Measurements from ENCODE around the gene PADI1.

The PADI1 gene

GRCh38 chr1:17198476-17199258, 6.3 kb upstream of the PADI1 start:
- no peak for DNase-seq (ENCODE audit: low read depth in 2 of 2)

- no peak for DNase-seq (ENCODE audit: low read depth in 2 of 2)
Observed at GRCh38 chr1:17199267-17200044, 5.5 kb upstream of the PADI1 start.

GRCh38 chr1:17200246-17200645, 4.7 kb upstream of the PADI1 start:
- no peak for DNase-seq (ENCODE audit: low read depth in 2 of 2)

DNA sequence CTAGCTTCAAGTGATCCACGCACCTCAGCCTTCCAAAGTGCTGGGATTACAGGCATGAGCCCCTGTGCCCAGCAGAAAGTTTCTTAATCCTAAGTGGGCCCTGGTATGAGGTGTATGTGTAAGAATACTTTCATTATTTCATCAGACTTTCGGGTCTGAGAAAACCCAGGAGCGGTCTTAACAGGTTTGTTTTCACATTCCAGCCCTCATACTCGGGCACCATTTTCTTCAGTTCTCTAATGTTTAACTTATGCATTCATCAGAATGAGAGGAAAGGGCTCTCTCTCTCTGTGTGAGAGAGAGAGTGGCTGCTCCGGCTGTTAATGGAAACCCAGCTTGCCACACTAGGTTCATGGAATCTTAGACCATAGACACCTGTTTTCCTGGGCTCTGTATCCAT, 4.2 kb upstream of the PADI1 start:
- DNase-seq (ENCODE audit: low read depth in 2 of 2) = no peak

DNA sequence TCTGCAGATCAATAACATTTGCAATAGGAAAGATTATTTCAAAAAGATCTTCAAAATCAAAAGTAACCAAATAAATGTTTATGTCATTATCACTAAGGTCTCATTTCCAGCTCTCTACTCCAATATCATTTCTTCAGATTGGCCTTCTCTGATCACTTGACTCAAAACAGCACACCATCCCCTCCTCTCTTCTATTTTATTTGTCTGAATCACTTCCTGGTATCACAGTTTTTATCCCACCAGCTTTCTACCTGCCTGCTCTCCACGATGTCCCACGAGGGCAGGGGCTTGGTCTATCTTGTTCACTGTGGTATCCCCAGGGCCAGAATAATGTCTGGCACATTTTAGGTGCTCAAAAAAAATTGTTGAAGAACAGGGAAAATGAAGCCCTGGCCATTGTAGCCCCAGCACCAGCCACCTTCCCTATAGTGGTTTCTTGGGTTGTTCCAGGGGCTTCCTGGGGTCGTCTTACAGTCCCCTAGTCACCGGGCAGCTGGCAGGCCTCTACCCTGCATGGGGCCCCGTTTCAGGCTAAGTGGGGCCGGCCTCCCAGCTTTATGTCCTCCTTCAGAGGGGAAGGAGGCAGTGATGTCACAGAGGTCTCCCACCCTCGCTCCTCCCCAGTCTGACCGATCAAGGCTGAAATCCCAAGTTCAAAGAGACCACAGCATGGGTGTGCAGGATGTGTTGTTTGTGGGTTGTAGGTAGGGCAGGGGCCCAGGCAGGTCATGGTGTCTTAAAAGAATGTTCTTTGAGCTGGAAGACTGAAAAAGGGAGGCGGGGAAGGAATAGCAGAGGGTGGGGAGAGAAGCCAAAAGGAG, 3.5 kb upstream of the PADI1 start:
- no peak for DNase-seq (ENCODE audit: low read depth in 2 of 2)

DNA sequence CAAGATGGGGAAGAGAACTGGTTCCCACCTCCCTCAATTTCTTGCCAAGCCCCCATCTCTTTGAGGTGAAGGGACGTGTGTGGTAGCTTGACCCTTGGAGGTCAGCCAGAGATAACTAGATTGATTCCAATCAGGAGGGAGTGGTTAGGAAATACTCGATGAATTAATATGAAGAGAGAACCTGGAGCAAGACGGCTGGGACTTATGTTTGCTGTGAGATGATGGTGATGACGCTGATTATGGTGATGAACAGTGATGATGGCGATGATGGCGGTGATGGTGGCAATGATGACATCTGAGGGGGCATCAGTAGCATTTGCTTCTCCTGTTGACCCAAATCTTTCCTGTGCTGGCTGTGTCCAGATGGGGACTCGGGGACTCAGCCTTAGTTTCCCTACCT, 724 bp downstream of the PADI1 start:
- DNase-seq (ENCODE audit: low read depth in 2 of 2) = no peak

DNA sequence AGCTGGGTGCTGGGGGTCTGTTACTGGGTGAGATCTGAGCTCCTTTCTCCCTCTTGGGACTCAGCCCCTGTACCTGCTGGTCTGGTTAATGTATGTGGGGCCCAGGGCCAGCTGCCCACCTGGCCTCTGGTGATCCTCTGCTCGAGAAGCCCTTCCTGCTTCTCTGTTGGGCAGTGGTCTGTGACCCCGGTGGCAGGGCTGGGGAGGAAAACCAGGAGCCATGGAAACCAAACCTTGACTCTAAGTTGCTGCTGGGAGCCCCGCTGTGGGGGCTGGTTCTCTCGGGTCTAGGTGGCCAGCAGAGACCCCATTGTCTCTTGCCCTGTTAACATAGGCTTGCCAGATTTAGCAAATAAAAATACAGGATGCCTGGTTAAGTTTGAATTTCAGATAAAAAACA, 1.3 kb downstream of the PADI1 start:
- no peak for DNase-seq (ENCODE audit: low read depth in 2 of 2)

- no peak for DNase-seq (ENCODE audit: low read depth in 2 of 2)
Observed at GRCh38 chr1:17207046-17207445, 2.1 kb downstream of the PADI1 start.

- no peak for DNase-seq (ENCODE audit: low read depth in 2 of 2)
Observed at GRCh38 chr1:17207540-17207939, 2.6 kb downstream of the PADI1 start.

GRCh38 chr1:17207966-17208418, 3.1 kb downstream of the PADI1 start:
- peak in 1 of 2 donors; percentile 4 for DNase-seq (ENCODE audit: low read depth in 2 of 2)

DNA sequence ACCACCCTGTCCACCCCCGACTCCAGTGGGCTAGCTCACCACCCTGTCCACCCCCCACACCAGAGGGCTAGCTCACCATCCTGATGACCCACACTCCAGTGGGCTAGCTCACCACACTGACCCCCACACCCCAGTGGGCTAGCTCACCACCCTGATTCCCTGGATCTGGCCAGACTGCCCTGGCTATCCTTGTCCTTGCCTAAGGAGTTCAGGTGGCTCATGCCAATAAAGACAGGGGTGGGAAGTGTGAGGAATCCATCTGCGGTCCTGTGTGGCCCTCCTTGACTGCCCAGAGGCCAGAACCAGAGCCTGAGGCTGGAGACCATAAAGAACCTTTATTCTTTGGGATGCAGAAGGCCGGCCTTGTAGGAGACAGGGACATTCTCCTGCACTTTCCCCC, 3.6 kb downstream of the PADI1 start:
- DNase-seq (ENCODE audit: low read depth in 2 of 2) = no peak

DNA sequence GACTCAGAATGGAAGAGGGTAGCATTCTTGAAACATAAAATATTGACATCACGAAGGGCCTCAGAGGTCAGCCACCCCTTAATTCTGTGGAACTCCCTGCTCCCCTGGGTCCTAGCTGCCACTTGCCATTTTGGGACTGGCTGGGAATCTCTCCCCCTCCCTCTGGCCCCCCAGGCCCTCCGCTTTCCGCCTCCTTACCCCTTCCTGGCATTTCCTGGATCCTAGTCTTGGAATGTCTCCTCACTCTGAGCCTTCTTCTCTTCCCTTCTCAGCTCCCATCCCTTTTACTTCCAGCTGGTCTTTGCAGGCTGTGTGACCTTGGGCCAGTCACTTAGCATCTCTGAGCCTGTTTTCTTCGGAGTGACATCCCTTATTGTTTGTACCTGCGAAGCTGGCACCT, 4.5 kb downstream of the PADI1 start:
- no peak for DNase-seq (ENCODE audit: low read depth in 2 of 2)

GRCh38 chr1:17210176-17210575, 5.2 kb downstream of the PADI1 start:
- DNase-seq (ENCODE audit: low read depth in 2 of 2) = no peak

DNA sequence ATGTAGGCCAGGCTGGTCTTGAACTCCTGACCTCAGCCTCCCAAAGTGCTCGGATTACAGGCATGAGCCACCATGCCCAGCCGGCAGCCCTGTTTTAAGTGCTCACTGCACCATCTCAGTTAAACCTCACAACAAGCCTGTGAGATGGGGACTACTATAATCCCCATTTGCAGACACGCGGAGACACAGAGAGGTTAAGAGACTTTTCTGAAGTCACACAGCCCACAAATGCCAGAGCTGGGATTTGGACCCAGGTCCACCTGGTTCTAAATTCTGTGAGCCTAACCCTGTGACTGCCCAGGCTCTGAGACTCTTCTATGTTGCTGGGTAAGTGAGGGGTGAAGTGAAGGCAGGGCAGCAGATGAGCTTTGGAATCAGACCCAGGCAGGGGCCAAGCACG, 6.4 kb downstream of the PADI1 start:
- no peak for DNase-seq (ENCODE audit: low read depth in 2 of 2)

DNA sequence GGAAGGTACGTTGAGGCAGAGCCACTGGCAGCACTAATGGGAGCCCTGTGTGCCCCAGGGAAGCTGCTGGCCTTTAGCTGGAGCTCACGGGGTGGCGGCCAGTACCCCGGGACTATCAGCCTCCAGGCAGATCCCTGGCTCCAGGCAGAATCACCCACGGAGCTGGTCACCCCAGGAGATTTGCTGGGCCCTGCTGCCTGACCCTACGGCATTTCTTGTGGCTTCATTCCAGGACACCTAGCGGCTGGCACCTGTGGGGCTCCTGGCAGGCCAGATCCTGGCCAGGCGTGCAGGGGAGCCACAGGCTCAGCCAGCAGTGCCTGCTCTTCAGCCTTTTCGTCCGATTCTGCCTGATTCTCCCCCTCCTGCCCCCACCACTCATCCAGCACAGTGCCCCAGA, 7.1 kb downstream of the PADI1 start:
- no peak for DNase-seq (ENCODE audit: low read depth in 2 of 2)

GRCh38 chr1:17212487-17213121, 7.7 kb downstream of the PADI1 start:
- peak; percentile 32 to 46 for DNase-seq (ENCODE audit: low read depth in 2 of 2)

GRCh38 chr1:17213148-17213781, 8.3 kb downstream of the PADI1 start:
- no peak for DNase-seq (ENCODE audit: low read depth in 2 of 2)

GRCh38 chr1:17213782-17214148, 8.8 kb downstream of the PADI1 start:
- no peak for DNase-seq (ENCODE audit: low read depth in 2 of 2)

GRCh38 chr1:17214876-17215544, 10.1 kb downstream of the PADI1 start:
- no peak for DNase-seq (ENCODE audit: low read depth in 2 of 2)

DNA sequence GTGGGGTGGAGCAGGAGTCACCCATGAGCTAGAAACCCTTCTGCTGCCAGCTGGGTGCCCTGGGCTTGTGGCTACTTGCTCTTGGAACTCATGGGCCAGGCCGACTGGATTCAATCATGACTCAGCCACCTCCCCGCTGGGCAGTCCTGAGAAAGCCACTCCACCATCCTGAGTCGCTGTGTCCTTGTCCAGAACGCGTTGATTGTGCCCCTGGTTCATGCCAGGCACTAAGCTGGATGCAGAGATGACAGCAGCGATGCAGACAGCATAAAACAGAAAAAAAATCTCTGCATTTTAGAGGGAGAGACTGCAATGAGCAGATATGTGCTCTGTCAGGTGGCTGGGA, 10.6 kb downstream of the PADI1 start:
- no peak for DNase-seq (ENCODE audit: low read depth in 2 of 2)

GRCh38 chr1:17216078-17216477, 11.2 kb downstream of the PADI1 start:
- DNase-seq (ENCODE audit: low read depth in 2 of 2) = no peak
